Measurements from ENCODE around the gene PDSS1. TPM values are rescaled to one million over a fixed set of nuclear protein-coding genes. Genes with fewer than 3 reads are reported as not detected.

Gene PDSS1
- polyA plus RNA-seq, 1 donor from 2014 or later = 13.0 TPM

- H3K27ac ChIP-seq (ENCODE audit: low read length) = no peak overlapping the region
- H3K4me2 ChIP-seq (ENCODE audit: low read length) = no peak overlapping the region
- no peaks in the 10 kb centered on the region for H3K36me3 ChIP-seq (ENCODE audit: insufficient read depth, low read length)
- no peaks in the 10 kb centered on the region for H4K20me1 ChIP-seq (ENCODE audit: insufficient read depth)
- H3K9me3 ChIP-seq (ENCODE audit: low read length) = no peaks in the 10 kb centered on the region
- no peaks in the 10 kb centered on the region for H3K79me2 ChIP-seq (replicated peaks; ENCODE audit: insufficient read depth, low read length)
- H2AFZ ChIP-seq (ENCODE audit: low read depth, low read length) = no peak overlapping the region
- H3K4me3 ChIP-seq (ENCODE audit: low read length) = no peak overlapping the region
- H3K9me2 ChIP-seq (ENCODE audit: insufficient read depth, low read length) = no peaks in the 10 kb centered on the region
- H3F3A ChIP-seq (ENCODE audit: insufficient read depth, low read length, poor library complexity, severe bottlenecking) = no peaks in the 10 kb centered on the region
- no peaks in the 10 kb centered on the region for H3K27me3 ChIP-seq (ENCODE audit: insufficient read depth, low read depth, low read length)
- no peak for TF ChIP-seq SMC3 (conservative IDR thresholded peaks at IDR 0.05; ENCODE audit: poor library complexity)
- TF ChIP-seq TAF1 (IDR thresholded peaks at IDR 0.05; ENCODE audit: low read depth) = no peak
- no peak for TF ChIP-seq CTCF (IDR thresholded peaks at IDR 0.05; ENCODE audit: poor library complexity, severe bottlenecking)
- no peak for TF ChIP-seq EP300 (conservative IDR thresholded peaks at IDR 0.05; ENCODE audit: poor library complexity, severe bottlenecking)
- TF ChIP-seq RAD21 (conservative IDR thresholded peaks at IDR 0.05) = no peak
- TF ChIP-seq EZH2 (IDR thresholded peaks at IDR 0.05; ENCODE audit: borderline replicate concordance, insufficient read depth, low read length, poor library complexity, severe bottlenecking) = no peak
- no peak for TF ChIP-seq REST (IDR thresholded peaks at IDR 0.05; ENCODE audit: borderline replicate concordance)
- TF ChIP-seq POLR2AphosphoS5 (IDR thresholded peaks at IDR 0.05) = no peak
- TF ChIP-seq MXI1 (conservative IDR thresholded peaks at IDR 0.05; ENCODE audit: poor library complexity, severe bottlenecking) = no peak
- no peak overlapping the region for H3K9ac ChIP-seq (ENCODE audit: low read length)
These were observed 41.6 kb downstream of the PDSS1 start for GRCh38 chr10:26739071-26739631.

- no peak overlapping the region for H3K27ac ChIP-seq (ENCODE audit: low read length)
- H3K4me3 ChIP-seq (ENCODE audit: low read length) = no peak overlapping the region
- no peaks in the 10 kb centered on the region for H3K36me3 ChIP-seq (ENCODE audit: insufficient read depth, low read length)
- H3K79me2 ChIP-seq (replicated peaks; ENCODE audit: insufficient read depth, low read length) = no peaks in the 10 kb centered on the region
- no peak for TF ChIP-seq EZH2 (IDR thresholded peaks at IDR 0.05; ENCODE audit: borderline replicate concordance, insufficient read depth, low read length, poor library complexity, severe bottlenecking)
- TF ChIP-seq CTCF (IDR thresholded peaks at IDR 0.05; ENCODE audit: poor library complexity, severe bottlenecking) = no peak
- TF ChIP-seq RAD21 (conservative IDR thresholded peaks at IDR 0.05) = no peak
- TF ChIP-seq SMC3 (conservative IDR thresholded peaks at IDR 0.05; ENCODE audit: poor library complexity) = no peak
- no peak for TF ChIP-seq POLR2AphosphoS5 (IDR thresholded peaks at IDR 0.05)
- TF ChIP-seq MXI1 (conservative IDR thresholded peaks at IDR 0.05; ENCODE audit: poor library complexity, severe bottlenecking) = no peak
- TF ChIP-seq TAF1 (IDR thresholded peaks at IDR 0.05; ENCODE audit: low read depth) = no peak
- TF ChIP-seq REST (IDR thresholded peaks at IDR 0.05; ENCODE audit: borderline replicate concordance) = no peak
- TF ChIP-seq EP300 (conservative IDR thresholded peaks at IDR 0.05; ENCODE audit: poor library complexity, severe bottlenecking) = no peak
- no peaks in the 10 kb centered on the region for H3K9me3 ChIP-seq (ENCODE audit: low read length)
- no peaks in the 10 kb centered on the region for H3K9me2 ChIP-seq (ENCODE audit: insufficient read depth, low read length)
- H3K4me2 ChIP-seq (ENCODE audit: low read length) = no peak overlapping the region
- H3K27me3 ChIP-seq (ENCODE audit: insufficient read depth, low read depth, low read length) = no peaks in the 10 kb centered on the region
- H2AFZ ChIP-seq (ENCODE audit: low read depth, low read length) = no peak overlapping the region
- no peak overlapping the region for H3K9ac ChIP-seq (ENCODE audit: low read length)
- H3F3A ChIP-seq (ENCODE audit: insufficient read depth, low read length, poor library complexity, severe bottlenecking) = no peaks in the 10 kb centered on the region
- H4K20me1 ChIP-seq (ENCODE audit: insufficient read depth) = no peaks in the 10 kb centered on the region
These were observed 43.9 kb downstream of the PDSS1 start for GRCh38 chr10:26741368-26741767.
